NCI-H2081 treated with DMSO at 0.1 percent for 48 hours (cell line): ENCODE measurements around the gene MPC2.

ENCODE experiments used
- DNase-seq: peaks from one replicate; lab custom pipeline; 2025; lab: John Stamatoyannopoulos, UW

Gene MPC2

DNA sequence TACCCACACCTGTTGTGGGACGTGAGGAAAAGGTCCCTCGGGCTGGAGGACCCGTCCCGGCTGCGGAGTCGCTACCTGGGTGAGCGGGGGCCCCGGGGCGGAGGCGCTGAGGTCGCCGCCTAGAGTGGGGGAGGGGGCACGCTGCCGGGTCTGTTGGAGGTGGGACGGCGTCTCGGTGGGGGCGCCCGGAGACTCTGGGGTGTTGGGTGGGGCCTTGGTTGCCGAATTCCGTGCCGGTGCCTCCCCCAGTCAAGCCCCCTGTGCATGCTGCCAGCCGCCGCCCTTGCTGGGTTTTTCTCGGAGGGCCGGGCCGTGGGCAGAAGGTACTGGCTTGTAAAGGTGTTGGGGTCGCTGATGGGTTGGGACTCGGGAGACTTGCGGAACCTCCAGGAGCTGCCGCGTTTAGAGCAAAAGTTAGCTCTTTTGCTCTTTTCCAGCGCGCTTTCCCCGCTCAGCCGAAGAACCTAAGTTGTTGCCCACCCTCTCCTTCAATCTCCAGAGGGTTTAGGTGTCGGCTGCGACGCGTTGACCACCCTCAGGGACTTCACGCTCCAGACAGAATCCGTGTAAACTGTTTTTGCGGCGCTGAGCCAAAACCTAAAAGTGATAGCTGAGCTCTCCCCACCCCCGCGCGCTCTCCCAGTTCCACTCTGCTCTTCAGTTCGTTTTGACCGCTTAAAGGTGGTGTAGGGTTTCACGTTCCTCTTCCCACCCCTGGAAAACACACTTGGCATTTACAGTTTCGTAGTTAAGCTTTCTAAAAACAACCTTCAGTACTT lies at the start of gene MPC2:
TSS of gene MPC2 (minus strand) at position 143 of the 779 bp plus-strand sequence. CDS start 1,231 bp downstream, outside the sequence.
- DNase-seq, result no peak

GRCh38 chr1:167984886-167985489 lies 48.1 kb upstream of the MPC2 start:
- no peak for DNase-seq

DNA sequence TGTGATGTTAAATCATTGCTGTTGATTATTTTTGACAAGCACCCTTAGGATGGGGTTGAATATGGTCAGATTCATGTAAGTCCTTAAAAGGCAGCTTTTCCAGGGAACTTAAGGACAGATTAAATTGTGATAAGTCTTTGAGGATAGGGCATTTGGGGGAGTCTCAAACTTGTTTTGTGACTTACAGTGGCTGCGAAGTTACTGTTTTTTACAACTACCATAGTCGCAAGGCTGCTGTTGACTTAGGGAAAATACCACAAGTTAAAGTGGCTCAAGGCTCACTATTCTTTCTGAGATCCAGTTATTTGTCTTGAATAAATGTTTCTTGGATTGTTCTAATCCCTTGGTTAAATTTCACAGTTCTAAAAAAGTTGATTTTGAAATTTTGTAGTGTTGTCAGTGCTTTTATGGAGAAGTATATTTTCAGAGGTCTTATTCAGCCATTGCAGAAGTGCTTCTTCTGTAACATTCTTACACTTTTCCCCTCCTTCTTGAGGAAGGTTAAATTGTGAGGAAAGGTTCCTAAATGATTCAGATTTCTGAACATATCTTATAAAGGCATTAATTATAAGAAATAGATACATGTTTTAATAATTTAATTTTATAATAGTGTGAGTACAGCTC lies 47.0 kb upstream of the MPC2 start:
- DNase-seq, result no peak

DNA sequence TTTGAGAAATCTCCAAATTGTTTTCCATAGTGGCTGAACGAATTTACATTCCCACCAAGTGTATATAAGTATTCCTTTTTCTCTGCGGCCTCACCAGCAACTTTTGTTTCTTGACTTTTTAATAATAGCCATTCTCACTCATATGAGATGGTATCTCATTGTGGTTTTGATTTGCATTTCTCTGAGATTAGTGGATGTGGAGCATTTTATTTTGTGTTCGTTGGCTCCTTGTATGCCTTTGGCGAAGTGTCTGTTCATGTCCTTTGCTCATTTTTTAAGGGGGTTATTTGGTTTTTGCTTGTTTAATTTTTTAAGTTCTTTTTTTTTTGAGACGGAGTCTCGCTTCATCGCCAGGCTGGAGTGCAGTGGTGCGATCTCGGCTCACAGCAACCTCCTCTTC lies 45.1 kb upstream of the MPC2 start:
- DNase-seq, result no peak

DNA sequence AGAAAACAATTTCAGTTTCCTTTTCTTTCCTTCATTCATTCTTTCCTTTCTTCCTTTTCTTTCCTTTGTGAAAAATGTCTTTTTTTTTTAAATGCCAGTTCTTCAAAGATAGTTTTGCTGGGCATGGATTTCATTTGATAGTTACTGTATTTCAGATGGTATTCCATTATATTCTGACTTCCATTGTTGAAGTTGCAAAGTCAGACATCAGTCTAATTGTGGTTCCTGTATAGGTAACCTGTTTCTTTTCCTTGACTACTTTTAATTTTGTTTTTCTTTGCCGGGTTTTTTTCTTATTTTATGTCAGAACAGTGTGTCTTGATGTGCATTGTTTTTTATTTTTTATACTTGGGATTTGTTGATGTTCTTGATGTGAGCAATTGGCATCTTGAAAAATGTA lies 40.4 kb upstream of the MPC2 start:
- no peak for DNase-seq

DNA sequence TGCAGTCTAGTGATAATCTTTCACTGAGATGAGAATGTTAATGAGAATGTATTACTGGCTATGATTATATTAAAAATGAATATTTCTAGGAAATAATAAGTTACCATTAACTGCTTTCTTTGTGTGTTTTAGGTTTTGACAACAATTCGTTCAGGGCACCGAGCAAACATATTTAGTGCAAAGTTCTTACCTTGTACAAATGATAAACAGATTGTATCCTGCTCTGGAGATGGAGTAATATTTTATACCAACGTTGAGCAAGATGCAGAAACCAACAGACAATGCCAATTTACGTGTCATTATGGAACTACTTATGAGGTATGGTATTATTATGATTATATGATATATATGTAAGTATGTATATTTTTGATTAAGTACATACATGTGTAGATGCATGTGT lies 37.8 kb upstream of the MPC2 start:
- no peak for DNase-seq

- DNase-seq, result no peak
These were observed 37.0 kb upstream of the MPC2 start for GRCh38 chr1:167973832-167974231.

DNA sequence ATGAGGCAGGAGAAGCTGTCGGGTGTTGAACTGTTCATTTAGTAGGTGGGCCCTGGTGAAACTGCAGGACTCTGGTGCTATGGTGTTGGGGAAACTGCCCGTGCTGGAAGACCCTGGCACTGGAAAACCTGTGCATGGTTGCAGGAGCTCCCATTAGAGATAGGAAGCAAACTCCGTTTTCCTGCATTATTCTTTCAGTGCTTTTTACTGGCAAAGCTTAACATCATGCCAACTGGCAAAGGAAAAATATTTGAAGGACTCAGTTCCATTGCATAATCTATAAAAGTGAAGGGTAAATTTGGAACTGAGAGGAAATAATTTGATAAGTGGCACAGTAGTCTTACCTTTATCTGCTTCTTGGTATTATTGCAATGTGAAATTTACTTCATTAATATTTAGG lies 31.7 kb upstream of the MPC2 start:
- DNase-seq, result no peak

DNA sequence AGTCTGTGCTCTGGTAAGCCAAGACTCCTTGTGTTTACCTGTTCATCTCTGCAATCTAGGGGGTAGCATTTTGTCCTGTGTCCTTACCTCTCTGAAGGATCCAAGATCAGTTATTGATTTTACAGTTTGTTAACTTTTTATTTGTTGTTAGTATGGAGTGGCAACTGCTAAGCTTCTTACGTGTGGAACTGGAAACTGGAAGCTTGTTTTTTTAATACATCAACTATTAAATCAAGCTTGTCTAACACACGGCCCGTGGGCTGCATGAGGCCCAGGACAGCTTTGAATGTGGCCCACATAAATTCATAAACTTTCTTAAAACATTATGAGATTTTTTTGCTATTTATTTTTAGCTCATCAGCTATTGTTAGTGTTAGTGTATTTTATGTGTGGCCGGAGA lies 29.2 kb upstream of the MPC2 start:
- no peak for DNase-seq

- DNase-seq, result no peak
These were observed 27.8 kb upstream of the MPC2 start for GRCh38 chr1:167964646-167965045.

- no peak for DNase-seq
These were observed 20.8 kb upstream of the MPC2 start for GRCh38 chr1:167957710-167958109.

- no peak for DNase-seq
These were observed 19.0 kb upstream of the MPC2 start for GRCh38 chr1:167955915-167956314.

DNA sequence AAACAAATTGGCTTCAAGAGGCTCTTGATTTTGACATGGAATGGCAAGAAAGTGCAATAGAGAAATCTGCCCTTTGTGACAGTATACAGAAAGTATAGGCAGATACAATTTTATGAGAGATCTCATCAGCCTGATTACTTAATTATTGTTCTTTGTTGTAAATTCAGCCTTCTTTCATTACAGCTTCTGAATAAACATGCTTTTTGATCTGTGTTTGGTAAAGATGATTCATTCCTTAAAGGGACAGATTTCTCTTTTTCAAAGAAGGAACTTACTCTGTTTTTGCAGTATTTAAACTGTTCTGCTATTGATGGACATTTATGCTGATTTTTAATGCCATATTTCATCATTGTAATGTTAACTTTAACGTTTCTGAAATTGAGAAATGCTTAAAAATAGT lies 13.7 kb upstream of the MPC2 start:
- DNase-seq, result no peak

- DNase-seq, result no peak
These were observed 12.9 kb upstream of the MPC2 start for GRCh38 chr1:167949785-167950184.

DNA sequence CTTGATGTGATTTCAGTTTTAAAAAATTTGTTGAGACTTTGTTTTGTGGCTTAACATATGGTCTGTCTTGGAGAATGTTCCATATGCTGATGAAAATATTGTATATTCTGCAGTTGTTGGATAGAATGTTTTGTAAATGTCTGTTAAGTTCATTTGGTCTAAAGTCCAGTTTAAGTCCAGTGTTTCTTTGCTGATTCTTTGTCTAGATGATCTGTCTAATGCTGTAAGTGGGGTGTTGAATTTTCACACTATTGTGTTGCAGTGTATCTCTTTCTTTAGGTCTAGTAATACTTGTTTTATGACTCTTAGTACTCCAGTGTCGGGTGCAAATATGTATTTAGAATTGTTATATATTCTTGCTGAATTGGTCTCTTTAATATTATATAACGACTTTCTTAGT lies 10.9 kb upstream of the MPC2 start:
- DNase-seq, result no peak

- no peak for DNase-seq
These were observed 6.7 kb upstream of the MPC2 start for GRCh38 chr1:167943541-167943940.

- no peak for DNase-seq
These were observed 3.4 kb upstream of the MPC2 start for GRCh38 chr1:167940264-167940663.

DNA sequence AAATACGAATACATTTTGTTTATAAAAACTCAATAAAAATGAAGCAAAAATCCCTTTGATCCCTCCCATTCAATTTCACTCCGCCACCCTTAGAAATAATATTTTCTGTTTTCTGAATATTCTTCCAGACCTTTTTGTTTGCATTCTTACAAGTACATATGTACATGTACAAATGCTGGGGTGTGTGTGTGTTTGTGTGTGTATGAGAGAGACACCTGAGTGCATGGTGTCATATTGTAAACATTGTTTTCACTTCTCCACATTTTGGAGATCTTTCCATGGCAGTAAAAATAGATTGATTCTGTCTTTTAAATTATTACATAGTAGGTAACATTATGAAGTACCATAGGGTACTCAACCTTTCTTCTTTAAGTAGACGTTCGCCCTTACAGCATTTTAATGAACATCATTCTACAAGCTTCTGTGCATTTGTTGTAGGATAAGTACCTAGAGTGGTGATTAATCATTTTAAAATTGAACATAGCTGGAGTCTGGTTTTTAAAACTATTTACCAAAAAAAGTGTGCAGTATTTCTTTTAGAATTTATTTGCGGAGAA lies 1.3 kb upstream of the MPC2 start:
- no peak for DNase-seq

- DNase-seq, result no peak
These were observed 788 bp upstream of the MPC2 start for GRCh38 chr1:167937709-167938010.

DNA sequence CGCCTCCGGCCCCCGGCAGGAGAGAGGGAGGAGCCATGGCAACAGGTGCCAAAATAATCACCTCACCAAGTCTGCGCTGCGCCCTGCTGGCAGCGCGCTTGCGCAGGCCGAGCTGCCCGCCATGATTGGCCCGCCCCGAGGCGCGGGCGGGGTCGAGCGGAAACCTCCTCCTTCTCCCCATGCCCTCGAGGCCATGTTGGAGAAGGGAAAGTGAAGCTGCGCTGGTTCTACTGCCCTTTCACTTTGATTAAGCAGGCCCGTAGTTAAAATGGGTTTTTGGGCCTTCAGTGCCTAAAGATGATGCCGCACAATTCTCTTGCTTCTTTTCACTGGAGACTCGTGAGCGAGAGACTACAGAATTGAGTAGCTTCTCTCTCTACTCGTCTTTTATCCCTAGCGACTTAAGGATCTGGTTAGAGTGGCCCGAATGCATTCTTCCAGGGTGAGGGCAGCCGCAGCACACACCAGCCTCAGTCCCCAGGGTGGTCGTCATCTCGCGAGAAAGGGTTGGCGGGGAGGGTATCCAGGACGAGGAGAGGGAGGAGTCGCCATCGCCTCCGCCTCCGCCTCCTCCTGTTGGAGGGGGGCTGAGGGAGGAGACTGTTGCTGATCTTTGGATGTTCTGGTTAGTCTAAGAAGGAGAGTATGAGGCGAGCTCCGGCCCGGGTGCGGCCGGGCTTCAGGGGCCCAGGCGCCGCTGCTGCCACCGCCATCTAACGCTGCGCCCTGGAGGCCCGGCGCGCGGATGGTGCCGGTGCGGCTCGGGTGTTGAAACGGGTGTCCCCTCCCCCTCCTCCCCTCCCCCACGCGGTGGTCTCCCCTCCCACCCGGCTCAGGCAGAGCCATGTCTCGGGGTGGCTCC lies 573 bp downstream of the MPC2 start, which contains the start of gene DCAF6:
TSS of gene DCAF6 (plus strand) at position 616 of the 862 bp plus-strand sequence. CDS start at position 845, 229 bp downstream.
- peak; percentile 92 for DNase-seq

- no peak for DNase-seq
These were observed 1.4 kb downstream of the MPC2 start for GRCh38 chr1:167935216-167936067.
